GM06990 (cell line): ENCODE data around the gene ANGEL2.

Experiments
- DNase-seq: peaks from one replicate; pipeline ENCODE4 v3.0.0-alpha.2; 2011; ENCODE audit not compliant: insufficient read length; ENCODE audit errors: extremely low read depth
- H3K27me3 ChIP-seq: replicated peaks from 2 replicates; pipeline ENCODE4 v1.6.0; 2011; ENCODE audit warnings: low read length; ENCODE audit not compliant: control insufficient read depth, insufficient read depth
- H3K36me3 ChIP-seq: 2 replicates; pipeline ENCODE4 v1.5.1; 2011; ENCODE audit warnings: low read length; ENCODE audit not compliant: control insufficient read depth, insufficient read depth
- H3K4me3 ChIP-seq: replicated peaks from 2 replicates; pipeline ENCODE4 v1.5.1; 2011; ENCODE audit warnings: low read depth, mild to moderate bottlenecking, control low read depth, low read length
- TF ChIP-seq, protein P1 (sequence below): IDR thresholded peaks from 2 replicates; pipeline ENCODE4 v1.5.1; 2011; ENCODE audit warnings: low read length, control low read depth, mild to moderate bottlenecking, inconsistent platforms; ENCODE audit not compliant: insufficient read depth, poor library complexity, severe bottlenecking

Gene ANGEL2

DNA sequence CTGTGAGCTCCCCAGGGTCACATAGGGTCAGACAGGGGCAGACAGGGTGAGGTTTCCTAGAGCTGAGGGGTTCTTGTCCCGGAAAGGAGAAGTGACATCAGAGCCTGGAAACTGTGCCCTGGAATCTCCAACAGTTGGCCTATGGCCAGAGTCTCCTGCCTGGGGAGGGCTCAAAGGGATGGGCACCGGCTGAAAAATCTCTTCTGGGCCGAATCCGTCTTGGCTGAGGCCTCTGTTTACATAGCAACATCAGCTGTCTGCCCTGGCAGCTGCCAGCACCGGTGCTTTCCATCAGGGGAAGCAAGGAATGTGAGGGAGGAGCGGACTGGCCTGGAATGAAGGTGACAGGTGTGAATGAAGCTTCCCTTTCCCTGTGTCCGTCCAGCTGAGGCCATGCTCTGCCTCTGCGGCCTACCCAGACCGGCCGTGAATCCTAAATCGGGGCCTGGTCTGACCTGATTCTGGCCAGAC, 34.6 kb downstream of the ANGEL2 start:
- Histone ChIP-seq H3K36me3 (peaks cover 13% of the 10 kb centered on the region), H3K27me3 (no peaks in the 10 kb centered on the region), H3K4me3 (no peak overlapping the region)
- DNase-seq, result no peak
- TF ChIP-seq, protein P1, sequence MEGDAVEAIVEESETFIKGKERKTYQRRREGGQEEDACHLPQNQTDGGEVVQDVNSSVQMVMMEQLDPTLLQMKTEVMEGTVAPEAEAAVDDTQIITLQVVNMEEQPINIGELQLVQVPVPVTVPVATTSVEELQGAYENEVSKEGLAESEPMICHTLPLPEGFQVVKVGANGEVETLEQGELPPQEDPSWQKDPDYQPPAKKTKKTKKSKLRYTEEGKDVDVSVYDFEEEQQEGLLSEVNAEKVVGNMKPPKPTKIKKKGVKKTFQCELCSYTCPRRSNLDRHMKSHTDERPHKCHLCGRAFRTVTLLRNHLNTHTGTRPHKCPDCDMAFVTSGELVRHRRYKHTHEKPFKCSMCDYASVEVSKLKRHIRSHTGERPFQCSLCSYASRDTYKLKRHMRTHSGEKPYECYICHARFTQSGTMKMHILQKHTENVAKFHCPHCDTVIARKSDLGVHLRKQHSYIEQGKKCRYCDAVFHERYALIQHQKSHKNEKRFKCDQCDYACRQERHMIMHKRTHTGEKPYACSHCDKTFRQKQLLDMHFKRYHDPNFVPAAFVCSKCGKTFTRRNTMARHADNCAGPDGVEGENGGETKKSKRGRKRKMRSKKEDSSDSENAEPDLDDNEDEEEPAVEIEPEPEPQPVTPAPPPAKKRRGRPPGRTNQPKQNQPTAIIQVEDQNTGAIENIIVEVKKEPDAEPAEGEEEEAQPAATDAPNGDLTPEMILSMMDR, result no peak

DNA sequence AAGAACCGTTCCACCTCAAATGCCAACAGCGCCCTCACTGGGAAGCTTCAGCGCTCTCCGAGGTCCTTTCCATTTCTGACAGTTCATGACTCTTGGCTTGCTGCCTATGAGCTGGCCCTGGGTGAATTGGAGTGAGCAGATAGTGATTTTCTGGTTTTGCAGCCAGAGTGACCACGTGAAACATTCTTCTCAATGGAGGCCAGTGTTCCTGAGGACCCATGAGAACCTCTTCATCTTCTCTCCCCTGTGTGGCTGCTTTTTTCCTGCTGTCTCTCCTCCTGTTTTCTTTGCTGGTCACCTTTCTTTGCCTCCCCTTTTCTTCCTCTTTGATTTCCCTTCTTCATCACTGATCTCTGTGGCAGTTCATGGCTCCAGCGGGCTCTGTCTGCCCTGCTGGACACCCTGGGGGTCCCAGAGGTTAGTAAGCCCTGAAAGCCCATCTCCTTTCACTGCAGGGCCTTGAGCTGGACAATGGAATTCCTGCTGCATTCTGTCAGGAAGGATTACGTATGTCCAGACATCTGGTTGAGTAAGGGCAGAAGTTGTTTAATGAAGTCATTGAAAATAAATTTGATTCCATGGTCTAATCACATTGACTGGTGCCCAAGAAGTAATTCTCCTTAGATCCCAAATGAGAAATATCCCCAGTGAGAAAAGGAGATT, 35.4 kb downstream of the ANGEL2 start:
- TF ChIP-seq, protein P1, result peak; percentile 36
- Histone ChIP-seq H3K4me3 (no peak overlapping the region), H3K36me3 (peaks cover 14% of the 10 kb centered on the region), H3K27me3 (no peaks in the 10 kb centered on the region)
- DNase-seq, result no peak

DNA sequence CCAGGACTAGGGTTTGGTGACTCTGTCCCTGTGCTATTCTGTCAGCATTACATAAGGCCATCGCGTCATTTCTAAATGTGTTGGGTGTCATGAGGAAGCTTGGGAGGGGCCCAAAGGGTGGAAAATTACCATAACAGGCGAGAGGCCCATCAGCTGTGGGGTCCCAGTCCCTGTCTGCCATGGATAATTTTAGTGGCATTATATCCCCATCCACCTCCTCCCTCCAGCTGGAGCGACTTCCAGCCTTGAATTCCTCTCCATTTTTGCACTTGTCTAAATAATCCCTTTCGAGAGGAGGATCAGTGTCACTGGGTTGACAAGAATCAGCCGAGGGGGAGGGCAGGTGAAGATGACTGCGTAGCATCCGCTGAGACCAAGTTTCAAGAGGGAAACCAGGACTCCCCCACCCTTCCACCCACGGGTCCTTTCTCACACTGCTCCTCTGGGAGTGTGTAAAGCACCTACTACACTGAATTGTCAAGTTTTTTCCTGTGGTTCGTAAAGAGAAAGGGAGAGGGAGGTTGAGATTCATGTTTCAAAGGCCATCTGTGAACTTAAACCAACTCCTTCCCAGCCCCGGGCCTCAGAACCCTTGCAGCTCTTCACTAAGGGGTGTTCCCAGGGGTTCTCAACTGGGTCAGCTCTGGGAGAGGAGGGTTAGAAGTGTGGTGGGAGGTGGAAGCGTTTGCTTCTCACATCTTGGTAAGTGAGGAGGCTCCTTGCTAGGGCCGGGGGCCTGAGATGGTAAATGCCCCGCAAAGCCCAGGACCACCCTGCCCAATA, 36.1 kb downstream of the ANGEL2 start:
- no peaks in the 10 kb centered on the region for H3K27me3 ChIP-seq
- TF ChIP-seq, protein P1, result no peak
- DNase-seq, result peak; percentile 78
- H3K4me3 ChIP-seq, result no peak overlapping the region
- peaks cover 18% of the 10 kb centered on the region for H3K36me3 ChIP-seq

DNA sequence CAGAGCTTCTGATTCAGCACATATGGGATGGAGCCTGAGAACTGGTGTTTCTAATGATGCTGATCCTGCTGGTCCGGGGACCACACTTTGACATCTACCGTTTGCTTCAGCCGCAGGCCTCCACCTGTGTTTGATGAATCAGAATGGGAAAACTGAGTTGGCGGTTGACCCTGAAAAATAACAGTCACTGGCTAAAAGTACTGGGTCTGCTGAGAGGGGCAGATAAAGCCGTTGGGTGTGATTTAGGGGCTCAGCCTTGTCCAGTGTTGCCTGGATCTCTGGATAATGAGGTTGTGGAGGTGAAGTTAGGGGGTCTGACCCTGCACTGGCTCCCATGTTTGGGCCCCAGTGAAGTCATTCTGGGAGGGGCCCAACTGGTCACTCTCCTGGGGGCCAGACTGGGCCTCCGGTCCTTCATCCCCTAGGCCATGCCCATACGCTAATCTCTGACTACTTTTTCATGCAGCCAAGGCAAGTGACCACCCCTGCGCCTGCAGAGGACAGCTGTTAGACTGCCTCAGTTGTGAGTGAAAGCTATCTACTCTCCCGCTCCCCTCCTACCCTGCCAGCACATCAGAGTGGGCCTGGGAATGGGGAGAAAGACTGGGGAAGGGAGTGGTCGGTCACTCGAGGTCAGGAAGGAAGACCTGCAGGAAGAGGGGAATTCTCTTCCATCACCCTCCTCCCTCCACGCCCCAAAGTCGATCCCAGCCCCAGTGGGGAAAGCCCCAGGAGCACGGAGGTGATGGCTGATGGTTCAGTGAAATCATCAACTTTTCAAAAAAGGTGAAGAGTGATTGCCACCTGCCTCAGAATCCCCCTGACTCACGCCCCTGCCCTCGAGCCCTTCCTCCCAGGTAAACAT, 37.7 kb downstream of the ANGEL2 start:
- peak; percentile 61 for DNase-seq
- Histone ChIP-seq H3K4me3 (0 out of 2 replicates have a peak overlapping the region, but pooled peaks have one; percentile 11), H3K36me3 (peaks cover 16% of the 10 kb centered on the region), H3K27me3 (no peaks in the 10 kb centered on the region)
- TF ChIP-seq, protein P1, result no peak

DNA sequence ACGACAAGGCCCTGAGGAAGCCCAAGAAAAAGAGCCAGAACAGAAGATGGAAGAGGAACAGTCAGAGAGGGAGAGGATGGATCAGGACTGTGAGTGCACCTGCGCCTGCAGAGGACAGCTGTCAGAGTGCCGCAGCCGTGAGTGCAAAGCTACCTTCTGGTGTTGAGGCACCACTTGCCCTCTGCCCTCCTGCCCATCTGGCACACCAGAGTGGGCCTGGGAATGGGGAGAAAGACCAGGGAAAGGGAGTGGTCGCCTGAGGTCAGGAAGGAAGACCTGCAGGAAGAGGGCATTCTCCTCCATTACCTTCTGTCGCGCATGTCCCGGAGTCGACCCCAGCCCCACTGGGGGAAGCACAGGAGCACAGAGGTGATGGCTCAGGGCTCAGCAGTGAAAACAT, 39.1 kb downstream of the ANGEL2 start:
- H3K36me3 ChIP-seq, result peaks cover 21% of the 10 kb centered on the region

More for the DNA sequence above, 39.1 kb downstream of the ANGEL2 start:
- no peaks in the 10 kb centered on the region for H3K27me3 ChIP-seq
- TF ChIP-seq, protein P1, result no peak
- no peak for DNase-seq
- no peak overlapping the region; the same call in 1 of the 2 replicates for H3K4me3 ChIP-seq
